Measurements from ENCODE around the gene DCHS2. TPM values are rescaled to one million over a fixed set of nuclear protein-coding genes. Genes with fewer than 3 reads are reported as not detected.

DCHS2 gene
- total and polyA plus RNA-seq, 2 experiments from 2014 or later: 0.21 to 7.6 TPM

DNA sequence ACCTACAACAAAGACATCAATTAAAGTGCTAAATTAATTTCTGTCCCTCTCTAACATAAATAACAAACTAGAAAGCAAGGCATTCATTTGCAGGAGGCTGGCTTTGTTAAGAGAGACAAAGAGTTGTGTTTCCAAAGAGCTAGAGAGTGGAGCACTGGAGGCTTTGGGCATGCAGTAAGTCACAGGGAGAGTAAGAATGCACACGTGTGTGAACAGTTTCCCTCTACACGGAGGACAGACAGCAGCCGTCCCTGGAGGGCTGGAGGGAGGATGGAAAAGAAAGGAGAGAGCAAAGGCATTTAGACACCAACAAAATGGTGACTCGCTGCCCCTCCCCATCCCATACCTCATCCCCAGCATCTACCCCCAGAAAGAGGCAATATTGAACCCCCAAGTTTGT lies 20.4 kb upstream of the DCHS2 start:
- Mint-ChIP-seq H3K9me3 (peaks cover 5% of the 10 kb centered on the region; the same call in 2 of the 3 replicates), H3K36me3 (ENCODE audit: low read depth) (no peaks in the 10 kb centered on the region), H3K4me1 (peaks cover 26% of the 10 kb centered on the region), H3K27ac (no peak overlapping the region), H3K27me3 (ENCODE audit: insufficient read depth, low read depth, poor library complexity) (no peaks in the 10 kb centered on the region), H3K4me3 (no peak overlapping the region)
- peak overlapping the region; percentile 93 for H2AFZ ChIP-seq
- no peak overlapping the region for H3K27ac ChIP-seq (ENCODE audit: low read depth)
- H3K4me3 ChIP-seq: no peak overlapping the region
- H3F3A ChIP-seq (replicated peaks; ENCODE audit: low read depth): no peaks in the 10 kb centered on the region
- DNase-seq (ENCODE audit: low spot score): no peak
- TF ChIP-seq CTCF (conservative IDR thresholded peaks at IDR 0.05; ENCODE audit: low read depth in 2 of 2) (no peak), ZNF114 (CRISPR knock-in tag; IDR thresholded peaks at IDR 0.05) (no peak), ETS1 (IDR thresholded peaks at IDR 0.05) (no peak), JUNB (IDR thresholded peaks at IDR 0.05; ENCODE audit: unreplicated experiment) (no peak)
- ATAC-seq: no peak
- H3K4me1 ChIP-seq (ENCODE audit: insufficient read depth): peaks cover 13% of the 10 kb centered on the region
- no peaks in the 10 kb centered on the region for H3K79me2 ChIP-seq (replicated peaks; ENCODE audit: insufficient read depth)
- H3K27me3 ChIP-seq (ENCODE audit: insufficient read depth): no peaks in the 10 kb centered on the region
- H3K36me3 ChIP-seq (ENCODE audit: insufficient read depth): no peaks in the 10 kb centered on the region
- peak overlapping the region; percentile 29; the same call in 1 of the 2 replicates for H3K4me2 ChIP-seq
- no peaks in the 10 kb centered on the region for H4K20me1 ChIP-seq (replicated peaks; ENCODE audit: insufficient read depth)
- H3K9me2 ChIP-seq (ENCODE audit: insufficient read depth): no peaks in the 10 kb centered on the region

GRCh38 chr4:154511548-154511947 lies 19.9 kb upstream of the DCHS2 start:
- Histone ChIP-seq H3K9me2 (ENCODE audit: insufficient read depth) (no peaks in the 10 kb centered on the region), H3F3A (replicated peaks; ENCODE audit: low read depth) (no peaks in the 10 kb centered on the region), H3K79me2 (replicated peaks; ENCODE audit: insufficient read depth) (no peaks in the 10 kb centered on the region), H3K27ac (ENCODE audit: low read depth) (no peak overlapping the region), H3K27me3 (ENCODE audit: insufficient read depth) (no peaks in the 10 kb centered on the region), H3K4me2 (0 out of 2 replicates have a peak overlapping the region, but pooled peaks have one; percentile 29), H3K36me3 (ENCODE audit: insufficient read depth) (no peaks in the 10 kb centered on the region), H2AFZ (peak overlapping the region; percentile 93), H3K4me3 (no peak overlapping the region), H3K4me1 (ENCODE audit: insufficient read depth) (peaks cover 16% of the 10 kb centered on the region), H4K20me1 (replicated peaks; ENCODE audit: insufficient read depth) (no peaks in the 10 kb centered on the region)
- Mint-ChIP-seq H3K9me3 (peaks cover 5% of the 10 kb centered on the region; the same call in 2 of the 3 replicates), H3K4me3 (no peak overlapping the region), H3K27me3 (ENCODE audit: insufficient read depth, low read depth, poor library complexity) (no peaks in the 10 kb centered on the region), H3K36me3 (ENCODE audit: low read depth) (no peaks in the 10 kb centered on the region), H3K27ac (no peak overlapping the region), H3K4me1 (peaks cover 30% of the 10 kb centered on the region)
- no peak for ATAC-seq
- no peak for DNase-seq (ENCODE audit: low spot score)
- TF ChIP-seq NANOG (IDR thresholded peaks at IDR 0.05; ENCODE audit: borderline replicate concordance): no peak
- TF ChIP-seq ZNF462 (CRISPR knock-in tag; IDR thresholded peaks at IDR 0.05): no peak
- TF ChIP-seq ETS1 (IDR thresholded peaks at IDR 0.05): no peak
- TF ChIP-seq POLR2AphosphoS5 (IDR thresholded peaks at IDR 0.05; ENCODE audit: low read depth): no peak
- TF ChIP-seq EZH2phosphoT487 (IDR thresholded peaks at IDR 0.05; ENCODE audit: unreplicated experiment): no peak
- TF ChIP-seq STAT1 (IDR thresholded peaks at IDR 0.05; ENCODE audit: unreplicated experiment): no peak

Data from GM23338 (cell line).